GM23338 (cell line): ENCODE results near the gene TAGLN2. TPM values are rescaled to one million over a fixed set of nuclear protein-coding genes. Genes with fewer than 3 reads are reported as not detected.

Experiments
- ATAC-seq: fragments of 200-7000 bp; cut with Tn5 transposase; 3 replicates; pipeline ENCODE4 v1.9.1; 2020
- DNase-seq: peaks from one replicate; pipeline ENCODE4 v3.0.0-alpha.2; 2015; ENCODE audit warnings: low spot score
- H2AFZ ChIP-seq: fragments of 200-600 bp; sonication (generic); 2 replicates; pipeline ENCODE4 v1.8.0; 2016; ENCODE audit warnings: antibody characterized with exemption, mild to moderate bottlenecking, moderate library complexity
- H3F3A ChIP-seq: fragments of 200-600 bp; sonication (generic); replicated peaks from 2 replicates; pipeline ENCODE4 v1.8.0; 2017; ENCODE audit warnings: antibody characterized with exemption, mixed run types, low read depth
- H3K27ac ChIP-seq: fragments of 200-600 bp; sonication (generic); 2 replicates; pipeline ENCODE4 v1.6.1; 2016; ENCODE audit warnings: low read depth
- H3K27me3 ChIP-seq: fragments of 200-600 bp; sonication (generic); 2 replicates; pipeline ENCODE4 v1.8.0; 2016; ENCODE audit warnings: mild to moderate bottlenecking, mixed run types, moderate library complexity; ENCODE audit not compliant: insufficient read depth
- H3K36me3 ChIP-seq: fragments of 200-600 bp; sonication (generic); 2 replicates; pipeline ENCODE4 v1.8.0; 2016; ENCODE audit warnings: mild to moderate bottlenecking; ENCODE audit not compliant: insufficient read depth
- H3K4me1 ChIP-seq: fragments of 200-600 bp; sonication (generic); 2 replicates; pipeline ENCODE4 v1.8.0; 2016; ENCODE audit warnings: mild to moderate bottlenecking, moderate library complexity; ENCODE audit not compliant: insufficient read depth
- H3K4me2 ChIP-seq: fragments of 200-600 bp; sonication (generic); 2 replicates; pipeline ENCODE4 v1.7.1; 2017; ENCODE audit warnings: mixed run types
- H3K4me3 ChIP-seq: fragments of 200-600 bp; sonication (generic); 2 replicates; pipeline ENCODE4 v1.6.1; 2016; ENCODE audit warnings: mixed run types
- H3K79me2 ChIP-seq: fragments of 200-600 bp; sonication (generic); replicated peaks from 2 replicates; pipeline ENCODE4 v1.8.0; 2017; ENCODE audit warnings: mild to moderate bottlenecking; ENCODE audit not compliant: insufficient read depth
- H3K9me2 ChIP-seq: fragments of 200-600 bp; sonication (generic); 2 replicates; pipeline ENCODE4 v1.8.0; 2017; ENCODE audit not compliant: insufficient read depth
- H4K20me1 ChIP-seq: fragments of 200-600 bp; sonication (generic); replicated peaks from 2 replicates; pipeline ENCODE4 v1.8.0; 2017; ENCODE audit warnings: mild to moderate bottlenecking; ENCODE audit not compliant: insufficient read depth
- H3K27ac Mint-ChIP-seq: 2 replicates; pipeline ENCODE4 v1.8.0; 2020; ENCODE audit warnings: inconsistent platforms, mild to moderate bottlenecking, moderate library complexity, mixed read lengths
- H3K27me3 Mint-ChIP-seq: 3 replicates; pipeline ENCODE4 v1.8.0; 2022; ENCODE audit warnings: low read depth, mild to moderate bottlenecking, moderate library complexity, mixed read lengths, inconsistent platforms; ENCODE audit not compliant: insufficient read depth, poor library complexity
- H3K36me3 Mint-ChIP-seq: 3 replicates; pipeline ENCODE4 v1.8.0; 2021; ENCODE audit warnings: low read depth, mild to moderate bottlenecking, inconsistent platforms, moderate library complexity, mixed read lengths
- H3K4me1 Mint-ChIP-seq: 3 replicates; pipeline ENCODE4 v1.8.0; 2020; ENCODE audit warnings: mild to moderate bottlenecking, inconsistent platforms, mixed read lengths
- H3K4me3 Mint-ChIP-seq: 3 replicates; pipeline ENCODE4 v1.8.0; 2021; ENCODE audit warnings: moderate library complexity, mild to moderate bottlenecking, inconsistent platforms, mixed read lengths
- H3K9me3 Mint-ChIP-seq: 3 replicates; pipeline ENCODE4 v1.8.0; 2020; ENCODE audit warnings: moderate library complexity, mild to moderate bottlenecking, inconsistent platforms, mixed read lengths
- CREB1 ChIP-seq: fragments of 250-450 bp; sonication (Bioruptor Pico); IDR thresholded peaks from 2 replicates; pipeline ENCODE4 v1.5.0; 2020; ENCODE audit warnings: low read depth, mild to moderate bottlenecking, moderate library complexity
- CTCF ChIP-seq, 2 experiments: fragments of 200-600 bp in 1 of 2; sonication (generic) in 1 of 2; conservative IDR thresholded peaks; 2 replicates each; pipeline versions ENCODE4 v1.5.1 to v1.6.1; 2016 to 2017; ENCODE audit warnings: antibody characterized with exemption in 2 of 2, low read depth in 2 of 2, mild to moderate bottlenecking in 2 of 2, moderate library complexity in 1 of 2
- JUNB ChIP-seq: IDR thresholded peaks from one replicate; pipeline ENCODE4 v1.6.1; 2016; ENCODE audit warnings: antibody characterized with exemption; ENCODE audit not compliant: unreplicated experiment
- POLR2AphosphoS5 ChIP-seq: IDR thresholded peaks from 2 replicates; pipeline ENCODE4 v1.6.1; 2016; ENCODE audit warnings: antibody characterized with exemption, low read depth
- ZNF114 ChIP-seq: fragments of 250-450 bp; sonication (Bioruptor Pico); IDR thresholded peaks from 2 replicates; pipeline ENCODE4 v1.5.0; 2020; ENCODE audit warnings: mild to moderate bottlenecking, moderate library complexity
- ZNF331 ChIP-seq: fragments of 250-450 bp; sonication (Bioruptor Pico); IDR thresholded peaks from 2 replicates; pipeline ENCODE4 v1.5.0; 2020; ENCODE audit warnings: low read depth, mild to moderate bottlenecking, moderate library complexity
- ZNF462 ChIP-seq: fragments of 250-450 bp; sonication (Bioruptor Pico); IDR thresholded peaks from 2 replicates; pipeline ENCODE4 v1.5.0; 2020; ENCODE audit warnings: mild to moderate bottlenecking, moderate library complexity
- polyA plus RNA-seq: library from polyadenylated mRNA; unstranded; fragments of >200 nt; fragmentation: Nextera tagmentation; extraction: Ambion mirVana; gene quantifications from 2 replicates; pipeline ENCODE4 v1.2.1, GENCODE V29; 2016
- total RNA-seq: library from RNA; depleted of rRNA; stranded (reverse); fragments of >200 nt; shearing (Covaris generic); gene quantifications from 2 replicates; pipeline ENCODE4 v1.2.3, GENCODE V29; 2014

Gene TAGLN2
- total and polyA plus RNA-seq, 2 experiments from 2014 or later: 58.2 to 60.1 TPM

- TF ChIP-seq ZNF462 (CRISPR knock-in tag) (no peak), CTCF (conservative IDR thresholded peaks at IDR 0.05; ENCODE audit: low read depth in 2 of 2) (no peak), ZNF331 (no peak)
Observed at GRCh38 chr1:159943278-159943640, 18.0 kb upstream of the TAGLN2 start (continued).

GRCh38 chr1:159942632-159943277 is 17.4 kb upstream of the TAGLN2 start:
- peaks cover 17% of the 10 kb centered on the region for H3K27me3 Mint-ChIP-seq
- peaks cover 21% of the 10 kb centered on the region for H3K36me3 Mint-ChIP-seq
- Histone ChIP-seq H3K36me3 (no peaks in the 10 kb centered on the region), H3K4me1 (peaks cover 25% of the 10 kb centered on the region), H3K27ac (no peak overlapping the region), H3K79me2 (peaks cover 17% of the 10 kb centered on the region; the same call in 1 of the 2 replicates), H3K9me2 (peaks cover 7% of the 10 kb centered on the region), H4K20me1 (peaks cover 4% of the 10 kb centered on the region; the same call in 1 of the 2 replicates), H3F3A (no peaks in the 10 kb centered on the region), H3K27me3 (no peaks in the 10 kb centered on the region), H3K4me2 (no peak overlapping the region), H2AFZ (no peak overlapping the region), H3K4me3 (no peak overlapping the region)
- no peak for ATAC-seq
- H3K27ac Mint-ChIP-seq: no peak overlapping the region
- H3K4me3 Mint-ChIP-seq: peak overlapping the region; percentile 1; the same call in 1 of the 3 replicates
- peaks cover 48% of the 10 kb centered on the region for H3K4me1 Mint-ChIP-seq
- no peak for DNase-seq
- H3K9me3 Mint-ChIP-seq: no peaks in the 10 kb centered on the region
- no peak for TF ChIP-seq CTCF (conservative IDR thresholded peaks at IDR 0.05; ENCODE audit: low read depth in 2 of 2)
- no peak for TF ChIP-seq ZNF114 (CRISPR knock-in tag)
- no peak for TF ChIP-seq POLR2AphosphoS5
- TF ChIP-seq JUNB: no peak
- TF ChIP-seq CREB1: no peak
